Central memory CD4-positive, alpha-beta T cell (primary cell): Measurements from ENCODE around the gene TFDP3.

Source experiments
- DNase-seq: peaks from one replicate; pipeline ENCODE4 v3.0.0; 2022
- total RNA-seq, 3 experiments: gene quantifications; one replicate each; lab custom pipeline; 2026; lab: John Stamatoyannopoulos, UW

Gene TFDP3, protein sequence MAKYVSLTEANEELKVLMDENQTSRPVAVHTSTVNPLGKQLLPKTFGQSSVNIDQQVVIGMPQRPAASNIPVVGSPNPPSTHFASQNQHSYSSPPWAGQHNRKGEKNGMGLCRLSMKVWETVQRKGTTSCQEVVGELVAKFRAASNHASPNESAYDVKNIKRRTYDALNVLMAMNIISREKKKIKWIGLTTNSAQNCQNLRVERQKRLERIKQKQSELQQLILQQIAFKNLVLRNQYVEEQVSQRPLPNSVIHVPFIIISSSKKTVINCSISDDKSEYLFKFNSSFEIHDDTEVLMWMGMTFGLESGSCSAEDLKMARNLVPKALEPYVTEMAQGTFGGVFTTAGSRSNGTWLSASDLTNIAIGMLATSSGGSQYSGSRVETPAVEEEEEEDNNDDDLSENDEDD
- total RNA-seq, result 0 reads per million in 3 experiments

DNA sequence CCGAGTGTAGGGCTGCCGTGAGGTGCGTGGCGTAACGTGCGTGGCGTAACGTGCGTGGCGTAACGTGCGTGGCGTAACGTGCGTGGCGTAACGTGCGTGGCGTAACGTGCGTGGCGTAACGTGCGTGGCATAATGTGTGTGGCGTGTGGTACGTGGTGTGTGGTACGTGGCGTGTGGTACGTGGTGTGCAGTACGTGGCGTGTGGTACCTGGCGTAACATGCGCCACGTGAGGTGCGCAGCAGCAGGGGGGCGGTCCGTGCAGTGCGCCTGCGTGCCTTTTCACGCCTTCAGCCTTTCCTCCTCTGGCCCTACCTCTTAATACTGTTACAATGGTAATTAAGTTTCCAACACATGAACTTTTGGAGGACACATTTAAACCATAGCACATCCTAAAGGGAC, at the start of gene TFDP3:
TFDP3 (minus strand) TSS at position 26 of the 400 bp plus-strand sequence. CDS start 95 bp downstream, outside the sequence.
- no peak for DNase-seq

DNA sequence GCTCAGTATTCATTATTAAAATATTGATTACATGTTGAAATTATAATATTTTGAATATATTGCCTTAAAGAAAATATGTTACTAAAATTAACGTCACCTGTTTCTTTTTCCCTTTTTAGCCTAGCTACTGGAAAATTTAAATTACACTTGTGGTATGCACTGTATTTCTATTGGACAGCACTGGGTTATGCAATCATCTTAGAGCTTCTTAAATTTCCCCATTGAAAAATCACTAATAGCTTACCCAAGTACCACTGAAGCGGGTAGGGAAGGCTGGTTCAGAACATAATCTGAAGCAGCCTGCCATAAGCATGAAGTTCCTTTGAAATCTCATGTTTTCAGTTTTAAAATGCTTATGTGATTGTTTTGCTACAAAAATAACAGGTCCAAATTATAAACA, 49.5 kb upstream of the TFDP3 start:
- no peak for DNase-seq

DNA sequence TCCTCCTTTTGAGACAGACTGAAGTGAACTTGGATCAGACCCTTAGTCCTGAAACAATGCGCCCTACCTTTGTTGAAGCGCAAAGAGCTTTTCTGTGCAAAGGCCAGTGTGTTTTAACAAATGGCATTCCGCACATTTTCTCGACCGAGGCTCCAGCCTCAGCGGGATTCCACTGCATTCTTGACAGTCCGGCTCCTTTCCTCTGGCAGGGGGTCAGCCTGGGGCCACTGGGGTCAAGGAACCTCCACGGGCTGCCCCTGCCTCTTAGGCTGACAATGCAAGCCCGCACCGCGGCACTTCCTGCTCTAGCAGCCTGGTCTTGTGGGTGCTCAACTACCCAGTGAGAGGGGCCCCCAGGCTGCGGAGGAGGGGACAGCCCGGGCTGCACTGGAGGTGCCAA, 47.2 kb upstream of the TFDP3 start:
- no peak for DNase-seq

DNA sequence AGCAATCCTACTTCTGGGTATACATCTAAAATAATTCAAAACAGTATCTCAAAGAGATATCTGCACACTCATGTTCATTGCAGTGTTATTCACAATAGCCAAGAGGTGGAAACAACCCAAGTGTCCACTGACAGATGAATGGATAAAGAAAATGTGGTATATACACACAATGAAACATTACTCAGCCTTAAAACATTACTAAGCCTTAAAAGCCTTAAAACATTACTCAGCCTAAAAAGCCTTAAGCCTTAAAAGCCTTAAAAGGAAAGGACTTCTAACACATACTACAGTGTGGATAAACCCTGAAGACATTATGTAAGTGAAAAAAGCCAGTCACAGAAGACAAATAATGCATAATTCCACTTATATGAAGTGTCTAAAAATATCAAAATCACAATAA, 40.3 kb upstream of the TFDP3 start:
- DNase-seq, result no peak

DNA sequence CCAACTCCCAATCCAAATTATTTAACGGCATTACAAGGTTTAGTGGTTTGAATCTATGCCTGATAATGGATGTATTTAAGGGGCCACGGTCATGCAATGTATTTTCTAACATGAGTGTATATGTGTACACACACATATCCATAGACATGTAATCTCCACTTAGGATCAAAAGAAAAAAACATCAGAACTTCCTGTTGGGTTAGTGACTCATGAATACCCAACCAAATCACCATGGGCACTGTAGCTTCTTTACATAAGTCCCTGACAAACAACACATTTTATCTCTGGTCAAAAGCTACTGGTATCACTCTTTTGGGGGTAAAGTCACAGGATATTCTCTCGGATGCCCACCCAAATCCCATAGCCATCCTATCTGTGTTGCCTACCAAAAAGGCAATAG, 36.5 kb upstream of the TFDP3 start:
- DNase-seq, result no peak

DNA sequence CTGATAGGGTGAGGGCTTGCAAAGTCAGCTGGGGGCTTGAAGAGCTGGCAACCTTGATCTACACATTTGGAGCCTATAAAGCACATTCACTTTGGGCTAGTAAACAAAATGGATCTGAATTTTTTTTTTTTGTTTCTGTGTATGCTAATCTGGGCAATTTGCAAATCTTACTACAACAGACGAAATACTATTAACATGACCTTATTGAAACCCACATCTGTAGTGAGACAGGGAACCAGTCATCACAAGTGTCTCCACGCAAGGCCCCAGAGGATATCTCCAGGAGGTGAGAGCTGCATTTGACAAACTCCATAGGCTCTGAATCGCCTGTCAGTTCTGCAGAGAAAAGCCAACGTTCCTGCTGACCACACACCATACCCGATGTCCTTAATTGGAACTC, 33.0 kb upstream of the TFDP3 start:
- DNase-seq, result no peak

DNA sequence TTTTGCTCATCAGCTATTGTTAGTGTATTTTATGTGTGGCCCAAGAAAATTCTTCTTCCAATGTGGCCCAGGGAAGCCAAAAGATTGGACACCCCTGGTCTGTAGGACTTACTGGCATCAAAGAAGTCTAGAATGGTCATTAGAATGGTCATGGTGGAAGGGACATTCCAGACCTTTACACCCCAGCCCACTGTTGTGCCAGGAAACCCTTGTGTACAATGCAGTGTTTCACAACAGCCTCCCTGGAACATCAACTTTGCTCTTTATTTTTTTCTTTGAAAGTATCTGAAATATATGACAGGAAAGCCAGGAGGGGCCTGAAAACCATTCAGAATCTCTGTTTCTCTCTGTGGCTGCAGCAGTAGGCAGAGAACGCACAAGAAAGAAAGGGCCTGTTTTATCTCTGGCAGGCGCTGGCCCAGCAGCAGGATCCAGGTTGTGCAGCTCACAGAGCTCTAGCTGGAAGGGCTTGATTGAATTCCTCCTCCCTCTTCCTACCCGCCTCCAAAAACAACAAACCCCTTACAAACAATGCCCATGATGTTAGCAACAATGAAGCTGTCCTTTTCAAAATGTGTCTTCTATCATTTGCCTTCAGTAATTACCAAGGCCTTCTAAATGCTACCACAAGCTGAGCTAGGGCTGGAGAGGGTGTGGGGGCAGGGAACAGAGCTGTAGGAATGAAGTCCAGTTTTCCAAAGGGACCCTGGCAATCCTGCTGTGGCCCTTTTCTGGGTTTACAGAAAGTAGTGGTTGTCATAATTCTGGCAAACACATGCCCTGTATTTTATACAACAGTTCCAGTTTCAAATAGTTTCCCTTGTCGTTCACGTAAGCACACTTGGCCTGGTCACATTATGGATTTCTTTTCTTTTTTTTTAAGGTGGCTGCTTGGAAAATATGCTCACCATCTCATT, 32.3 kb upstream of the TFDP3 start:
- DNase-seq, result no peak

DNA sequence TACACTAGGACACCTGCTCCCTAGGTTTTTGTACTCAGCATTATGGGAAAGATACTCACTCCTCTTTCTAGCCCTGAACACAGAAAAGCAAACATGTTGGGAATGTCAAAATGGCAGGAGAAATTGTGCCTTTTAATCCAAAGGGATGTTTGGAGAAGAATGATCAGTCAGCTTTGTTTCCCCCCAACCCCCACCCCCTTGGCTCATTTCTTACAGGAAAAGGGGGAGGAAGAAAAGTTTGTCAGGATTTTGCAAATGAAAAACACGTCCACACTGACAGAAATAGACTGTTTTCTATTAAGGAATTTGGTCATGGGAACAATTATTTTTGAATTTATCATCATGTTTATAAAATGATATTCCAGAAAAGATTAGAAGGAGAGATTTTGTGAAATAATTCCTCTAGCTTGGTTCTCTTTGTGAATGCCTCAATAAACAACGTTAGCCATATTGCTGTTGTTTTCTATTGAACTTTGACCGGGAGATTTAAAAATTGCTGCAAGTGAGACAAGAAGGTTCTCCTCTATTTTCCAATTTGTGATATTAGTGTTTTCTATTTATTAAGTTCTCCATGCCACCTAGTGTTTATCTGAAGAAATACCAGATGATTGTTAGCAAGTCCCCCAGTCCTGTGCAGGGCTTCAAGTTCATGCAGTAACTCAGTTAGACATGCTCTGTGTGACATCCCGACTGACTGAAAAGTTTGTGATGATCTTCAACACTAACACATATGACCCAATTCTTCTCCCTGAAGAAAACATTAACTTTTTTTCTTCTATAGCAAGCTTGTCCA, 31.3 kb upstream of the TFDP3 start:
- DNase-seq, result no peak

DNA sequence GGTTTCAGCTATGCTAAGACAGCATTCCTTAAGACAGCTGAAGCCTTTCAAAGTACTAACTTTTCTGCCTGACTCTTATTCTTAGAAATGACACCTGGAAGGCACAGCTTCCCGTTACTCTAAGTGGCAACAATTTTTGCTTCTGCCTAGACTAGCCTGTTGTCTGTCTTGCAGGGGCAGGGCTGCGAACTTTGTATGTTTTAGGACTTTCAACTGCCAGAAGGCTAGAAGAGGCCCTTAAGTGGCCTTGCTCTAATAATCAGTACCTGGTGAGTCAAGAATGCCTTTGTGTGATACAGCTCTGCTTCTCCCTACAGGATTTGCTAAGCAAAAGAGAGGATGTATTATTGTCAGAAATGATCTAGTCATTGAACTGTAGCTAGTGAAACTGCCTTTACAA, 30.0 kb upstream of the TFDP3 start:
- DNase-seq, result no peak

DNA sequence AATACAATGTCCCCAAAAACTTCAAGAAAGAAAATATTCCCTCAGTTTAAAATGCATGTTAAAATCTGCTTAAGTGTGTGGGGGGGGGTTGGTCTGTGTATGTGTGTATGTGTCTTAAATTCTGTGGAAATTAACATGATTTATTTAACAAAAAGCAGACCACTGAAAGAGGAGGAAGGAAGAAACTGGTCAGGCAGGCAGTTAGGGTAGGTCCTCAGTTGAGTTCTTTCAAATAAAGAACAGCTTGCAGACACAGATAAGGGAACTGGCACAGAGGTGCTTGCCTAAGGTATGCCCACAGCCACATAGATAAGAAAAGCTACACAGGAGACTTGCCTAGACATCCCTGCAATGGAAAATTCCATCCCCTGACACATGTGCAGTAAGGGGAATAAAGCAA, 28.8 kb upstream of the TFDP3 start:
- no peak for DNase-seq

DNA sequence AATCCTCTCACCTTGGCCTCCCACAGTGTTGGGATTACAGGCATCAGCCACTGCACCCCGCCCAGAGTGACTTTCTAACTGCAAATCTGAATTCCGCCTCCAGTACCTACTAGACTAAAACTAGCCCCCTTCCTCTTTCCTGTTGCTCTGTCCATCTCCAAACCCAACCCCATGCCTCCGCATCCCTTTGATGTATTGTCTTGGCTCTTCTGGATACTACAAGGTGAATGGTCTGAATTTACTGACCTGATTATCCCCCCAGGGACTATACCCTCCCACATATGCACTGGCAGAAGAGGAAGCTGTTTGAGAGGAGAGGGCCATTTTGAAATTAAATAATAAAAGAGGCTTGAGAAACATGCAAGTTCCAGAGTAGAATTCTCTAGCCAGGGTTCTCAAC, 17.7 kb upstream of the TFDP3 start:
- no peak for DNase-seq

DNA sequence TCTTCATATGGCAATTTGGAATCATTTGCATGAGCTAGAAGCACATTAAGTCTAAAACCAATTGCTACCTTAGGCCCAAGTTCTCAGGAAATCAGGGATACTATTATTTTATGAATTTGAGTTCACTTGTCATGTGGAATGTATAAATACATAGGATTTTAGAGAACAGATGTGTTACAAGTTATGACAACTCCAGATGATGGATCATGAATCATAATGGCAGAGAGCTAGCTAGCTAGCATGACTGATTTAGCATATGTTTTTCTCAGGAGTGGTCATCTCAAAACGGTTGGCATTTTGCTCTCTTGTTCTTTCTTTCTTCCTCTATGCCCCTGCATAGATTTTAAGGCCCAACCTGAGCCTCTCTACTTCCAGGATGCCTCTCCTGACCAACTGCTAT, 14.2 kb upstream of the TFDP3 start:
- DNase-seq, result no peak

DNA sequence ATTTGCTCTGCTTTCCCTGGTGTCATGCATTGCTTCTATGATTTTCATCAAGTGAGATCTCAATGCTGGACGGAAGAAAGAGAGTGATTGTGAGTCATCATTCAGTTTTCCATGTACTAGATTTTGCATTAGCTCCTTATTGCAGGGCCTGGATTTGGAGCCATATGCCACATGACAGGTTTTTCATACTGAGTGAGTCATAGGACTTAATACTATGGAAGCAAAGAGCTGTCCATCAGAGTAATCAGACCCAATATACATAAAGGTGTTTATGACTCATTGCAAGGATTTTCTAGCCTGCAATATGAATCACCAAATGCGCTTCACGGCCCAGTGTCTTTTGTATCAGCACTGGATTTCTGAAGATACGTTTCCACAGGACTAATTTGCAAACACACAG, 11.2 kb upstream of the TFDP3 start:
- DNase-seq, result no peak

DNA sequence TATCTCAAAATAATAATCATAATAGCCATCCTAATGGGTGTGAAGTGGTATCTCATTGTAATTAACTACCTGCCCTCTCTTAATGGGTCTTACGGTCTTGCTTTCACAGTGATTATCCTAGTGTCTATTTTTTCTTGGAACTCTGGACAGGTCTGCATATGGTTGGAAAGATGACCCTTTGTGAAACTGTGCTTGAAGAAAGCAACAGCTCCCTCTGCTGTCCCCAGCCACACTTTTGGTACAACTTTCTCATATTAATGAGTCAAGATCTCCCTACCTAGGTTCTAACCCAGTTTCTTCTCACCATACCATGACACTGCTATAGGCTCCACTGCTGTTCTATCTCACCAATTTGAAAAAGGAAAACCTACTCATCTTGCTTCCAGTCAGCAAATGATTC, 2.4 kb downstream of the TFDP3 start:
- DNase-seq, result no peak

DNA sequence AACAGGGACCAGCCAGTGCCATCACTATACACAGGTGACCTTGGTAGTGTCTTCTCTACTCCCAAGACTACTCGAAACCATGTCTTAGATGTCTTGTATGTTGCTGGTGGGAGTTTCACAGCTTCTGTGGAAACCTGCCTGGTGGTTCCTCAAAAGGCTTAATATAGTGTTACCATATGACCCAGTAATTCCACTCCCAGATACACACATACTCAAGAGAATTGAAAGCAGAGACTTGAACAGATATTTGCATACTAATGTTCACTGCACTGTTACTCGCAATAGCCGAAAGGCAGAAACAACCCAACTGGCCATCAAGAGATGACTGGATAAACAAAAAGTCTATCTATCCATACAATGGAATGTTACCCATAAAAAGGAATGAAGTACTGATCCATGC, 3.1 kb downstream of the TFDP3 start:
- no peak for DNase-seq

DNA sequence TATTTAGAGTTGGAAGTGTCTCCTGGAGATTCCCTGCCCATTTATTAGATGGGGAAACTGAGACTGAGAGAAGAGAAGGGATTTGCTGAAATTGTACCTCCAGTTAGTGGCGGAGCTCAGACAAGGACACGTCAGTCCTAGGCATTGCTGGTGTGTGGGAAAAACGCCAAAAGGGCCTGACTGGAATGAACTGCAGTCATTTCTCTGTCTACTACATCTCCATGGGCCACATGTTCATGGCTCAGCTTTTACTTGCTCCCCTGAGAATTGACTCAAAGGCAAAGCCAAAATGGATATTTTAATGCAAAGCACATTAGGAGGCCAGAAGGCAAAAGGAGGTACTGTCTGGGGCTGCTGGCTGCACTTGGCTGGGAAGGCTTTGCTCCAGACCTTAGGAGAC, 3.9 kb downstream of the TFDP3 start:
- DNase-seq, result no peak

DNA sequence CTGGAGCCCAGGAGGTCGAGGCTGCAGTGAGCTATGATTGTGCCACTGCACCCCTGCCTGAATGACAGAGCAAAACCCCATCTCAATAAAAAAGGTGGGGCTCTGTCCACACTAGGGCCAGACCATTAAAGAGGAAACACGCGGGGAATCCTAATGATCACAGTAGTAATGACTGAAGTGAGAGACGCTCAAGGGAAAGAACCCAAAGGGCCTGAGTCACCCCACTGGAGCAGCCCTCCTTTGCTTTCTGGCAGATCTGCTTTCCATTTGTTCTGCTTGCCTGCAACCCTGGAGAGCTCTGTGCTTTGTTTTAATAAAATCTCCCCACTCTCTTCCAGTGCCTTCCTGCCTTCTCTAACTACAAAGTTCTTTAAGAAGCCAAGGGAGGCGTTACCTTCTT, 5.0 kb downstream of the TFDP3 start:
- DNase-seq, result no peak

DNA sequence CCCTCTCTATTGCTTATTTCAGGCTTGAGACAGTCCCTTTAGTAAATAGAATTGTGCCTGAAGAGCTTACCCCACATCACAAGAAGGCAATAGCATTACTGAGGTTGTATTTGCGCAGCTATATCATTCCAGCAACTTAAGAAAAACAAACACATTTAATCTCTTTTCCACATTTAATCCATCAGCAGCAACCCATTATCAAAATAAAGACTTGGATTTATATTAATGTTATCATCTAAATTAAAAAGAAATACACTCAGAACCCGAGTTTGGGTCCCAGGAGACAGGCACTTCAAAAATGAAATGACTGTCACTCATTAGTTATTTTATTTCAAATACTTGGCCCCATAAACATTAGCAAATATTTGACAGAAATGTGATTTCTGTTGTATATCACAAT, 10.4 kb downstream of the TFDP3 start:
- no peak for DNase-seq

DNA sequence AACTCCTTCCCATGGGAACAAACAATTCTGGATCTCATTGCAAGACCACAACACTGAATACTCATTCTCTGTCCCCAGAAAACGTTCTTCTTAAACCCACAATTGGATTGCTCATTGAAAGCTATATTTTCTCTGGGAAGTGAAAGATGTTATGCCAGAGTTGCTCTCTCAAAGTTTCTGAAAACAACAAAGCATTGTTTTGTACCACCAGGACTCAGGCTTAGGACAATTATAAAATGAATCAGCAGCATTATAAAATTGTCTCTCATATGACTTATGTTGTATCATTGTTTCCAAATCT, 26.5 kb downstream of the TFDP3 start:
- DNase-seq, result no peak

DNA sequence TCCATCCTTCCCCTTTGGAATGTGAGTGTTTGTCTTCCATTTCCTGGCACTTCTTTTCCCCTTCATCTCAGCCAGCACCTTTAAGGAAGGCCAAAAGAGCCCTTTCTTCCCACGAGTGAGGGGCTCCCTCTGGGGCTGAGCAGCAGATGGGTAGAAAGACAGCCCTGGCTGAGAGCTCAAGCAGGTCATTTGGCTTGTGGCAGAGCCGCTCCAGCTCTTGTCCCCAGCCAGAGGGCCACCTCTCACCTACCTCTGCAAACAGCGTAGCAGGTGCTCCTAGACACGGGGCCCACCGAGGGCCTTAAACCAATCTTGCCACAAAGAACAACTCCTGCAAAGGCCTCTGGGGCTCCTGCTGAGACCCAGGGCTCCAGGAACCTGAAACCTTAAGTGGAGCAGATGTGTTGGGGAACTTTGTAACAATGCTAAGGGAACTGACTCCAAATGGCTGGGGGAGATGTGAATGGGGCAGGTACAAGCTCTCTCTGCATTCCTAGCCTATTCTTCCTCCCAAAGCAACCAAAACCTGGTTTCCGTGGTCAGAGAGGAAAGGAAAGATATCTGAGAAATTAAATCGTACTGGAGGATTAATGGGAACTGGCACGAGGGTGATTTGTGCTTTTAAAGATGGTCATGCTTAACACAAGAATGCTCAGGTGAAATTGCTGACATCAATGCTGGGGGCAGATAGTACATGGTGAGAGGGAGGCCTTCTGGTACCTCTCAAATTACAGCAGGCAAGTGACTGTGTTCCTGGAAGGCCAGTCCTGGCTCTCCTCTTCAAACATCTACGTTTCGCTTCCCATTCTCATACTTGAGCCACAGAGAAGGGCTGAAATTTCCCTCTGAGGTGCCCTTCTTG, 27.0 kb downstream of the TFDP3 start:
- no peak for DNase-seq

DNA sequence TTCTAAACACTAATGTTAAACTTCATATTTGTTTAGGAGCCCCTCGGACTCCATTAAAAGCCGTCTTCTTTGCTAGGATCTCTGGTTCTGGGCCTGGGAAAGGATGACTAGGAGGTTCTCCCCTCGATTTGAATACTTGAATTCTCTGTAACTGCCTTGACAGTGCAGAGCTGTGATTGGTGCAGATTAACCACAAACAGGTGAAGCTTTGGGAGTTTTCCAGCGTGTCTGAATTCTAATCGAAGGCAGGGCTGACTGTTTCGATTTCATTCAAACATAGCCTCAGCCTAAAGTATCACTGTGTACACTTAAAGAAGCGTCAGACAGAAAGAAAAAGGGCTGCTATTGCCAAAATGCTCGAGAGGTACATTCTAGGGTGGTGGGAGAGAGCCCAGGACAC, 29.0 kb downstream of the TFDP3 start:
- DNase-seq, result no peak

DNA sequence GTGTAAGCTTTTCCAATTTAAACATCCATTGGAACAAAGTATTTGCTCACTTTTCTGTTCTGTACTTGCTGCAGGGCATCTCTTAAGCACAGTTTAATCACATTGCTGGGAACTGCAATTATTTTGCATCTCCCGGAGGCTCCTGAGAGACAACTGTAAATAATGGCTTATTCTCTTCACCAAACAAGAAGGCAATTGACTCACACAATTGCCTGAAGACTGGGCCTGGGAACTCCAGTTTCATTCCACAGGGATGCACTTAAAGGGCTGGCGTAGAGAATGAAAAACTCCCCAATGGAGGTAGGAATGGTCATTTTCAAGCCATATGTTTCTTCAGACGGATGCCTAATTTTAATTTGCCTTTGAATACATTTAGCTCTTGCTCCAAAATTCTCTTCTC, 29.5 kb downstream of the TFDP3 start:
- DNase-seq, result no peak
